ENCODE measurements around the gene WNK2. TPM values are rescaled to one million over a fixed set of nuclear protein-coding genes. Genes with fewer than 3 reads are reported as not detected.
A peak's percentile ranks its signal among the peaks of the same experiment; 100 is the strongest.

WNK2 gene
- total RNA-seq, 4 donors from 2014 or later = 0.28 to 1.7 (median 0.47) TPM

DNA sequence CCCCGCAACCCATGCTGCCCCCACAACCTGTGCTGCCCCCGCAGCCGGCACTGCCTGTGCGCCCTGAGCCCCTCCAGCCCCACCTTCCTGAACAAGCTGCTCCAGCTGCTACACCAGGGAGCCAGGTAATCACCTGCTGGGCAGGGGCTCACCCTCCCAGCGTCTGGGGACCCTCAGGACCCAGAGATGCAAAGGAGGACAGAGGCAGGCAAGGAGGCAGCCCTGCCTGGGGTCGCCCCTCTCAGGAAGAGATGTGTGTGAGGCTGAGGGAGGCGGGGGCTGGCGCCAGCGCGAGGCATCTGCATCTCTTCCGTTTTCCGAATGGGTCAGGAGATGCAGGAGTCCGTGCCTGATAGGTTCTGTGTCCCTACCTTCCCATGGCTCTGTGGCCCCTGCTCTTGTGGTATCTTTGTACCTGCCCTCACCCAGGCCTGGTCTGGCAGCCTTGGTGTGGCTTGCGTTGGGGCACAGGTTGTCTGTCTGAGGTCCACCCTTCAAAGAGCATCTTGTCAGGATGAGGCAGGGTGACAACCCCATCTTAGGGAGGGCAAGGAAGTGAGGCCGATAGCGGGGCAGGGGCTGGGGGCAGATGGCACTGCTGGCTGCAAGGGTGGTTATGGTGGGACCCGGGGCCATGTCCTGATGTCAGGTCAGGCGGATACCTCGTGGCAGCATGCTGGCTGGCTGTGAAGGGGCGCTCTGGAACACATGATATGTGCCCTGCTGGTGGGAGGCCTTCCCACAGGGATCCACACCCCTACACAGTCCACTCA is 75.7 kb downstream of the WNK2 start:
- no peak for ATAC-seq (ENCODE audit: low FRiP score)
- TF ChIP-seq, protein P1, sequence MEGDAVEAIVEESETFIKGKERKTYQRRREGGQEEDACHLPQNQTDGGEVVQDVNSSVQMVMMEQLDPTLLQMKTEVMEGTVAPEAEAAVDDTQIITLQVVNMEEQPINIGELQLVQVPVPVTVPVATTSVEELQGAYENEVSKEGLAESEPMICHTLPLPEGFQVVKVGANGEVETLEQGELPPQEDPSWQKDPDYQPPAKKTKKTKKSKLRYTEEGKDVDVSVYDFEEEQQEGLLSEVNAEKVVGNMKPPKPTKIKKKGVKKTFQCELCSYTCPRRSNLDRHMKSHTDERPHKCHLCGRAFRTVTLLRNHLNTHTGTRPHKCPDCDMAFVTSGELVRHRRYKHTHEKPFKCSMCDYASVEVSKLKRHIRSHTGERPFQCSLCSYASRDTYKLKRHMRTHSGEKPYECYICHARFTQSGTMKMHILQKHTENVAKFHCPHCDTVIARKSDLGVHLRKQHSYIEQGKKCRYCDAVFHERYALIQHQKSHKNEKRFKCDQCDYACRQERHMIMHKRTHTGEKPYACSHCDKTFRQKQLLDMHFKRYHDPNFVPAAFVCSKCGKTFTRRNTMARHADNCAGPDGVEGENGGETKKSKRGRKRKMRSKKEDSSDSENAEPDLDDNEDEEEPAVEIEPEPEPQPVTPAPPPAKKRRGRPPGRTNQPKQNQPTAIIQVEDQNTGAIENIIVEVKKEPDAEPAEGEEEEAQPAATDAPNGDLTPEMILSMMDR (IDR thresholded peaks at IDR 0.05) = no peak
- DNase-seq (ENCODE audit: low spot score) = no peak

DNA sequence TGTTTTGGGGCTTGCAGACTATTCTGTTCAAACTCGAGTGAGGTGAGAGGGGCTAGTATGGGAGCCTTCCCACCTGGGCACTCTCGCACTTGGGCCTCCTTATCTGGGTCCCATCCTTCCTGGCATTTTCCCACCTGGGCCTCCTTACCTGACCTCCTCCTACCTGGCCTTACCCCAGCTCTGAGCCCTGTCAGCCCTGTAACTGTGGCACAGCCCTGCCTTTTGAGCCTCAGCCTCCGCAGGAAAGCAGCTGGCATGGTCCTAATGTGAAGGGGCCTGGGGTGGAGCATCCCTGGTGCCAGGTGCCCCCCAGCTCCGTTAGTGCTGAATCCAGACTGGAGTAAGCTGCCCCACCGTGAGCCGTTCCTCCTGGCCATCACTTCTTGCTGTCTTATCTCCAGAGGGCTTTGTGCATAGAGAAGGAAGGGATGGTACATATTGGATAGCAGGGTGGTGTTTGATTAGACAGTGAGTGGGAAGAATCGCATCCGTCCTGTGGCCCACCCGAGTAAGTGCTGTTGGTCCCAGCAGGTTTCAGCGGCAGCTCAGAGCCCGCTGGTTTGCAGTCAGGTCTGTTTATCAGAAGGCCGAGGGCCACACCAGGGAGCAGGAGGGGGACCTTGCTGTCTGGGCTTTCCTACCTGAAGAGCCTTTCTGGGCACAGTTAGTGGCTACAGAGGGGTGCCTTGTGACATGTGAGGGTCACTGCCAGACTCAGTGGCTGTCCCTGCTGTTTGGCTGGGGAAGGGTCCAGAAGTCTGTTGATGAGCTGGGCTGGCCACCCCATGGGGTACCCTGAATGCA is 76.5 kb downstream of the WNK2 start:
- no peak for ATAC-seq (ENCODE audit: low FRiP score)
- TF ChIP-seq, protein P1 (IDR thresholded peaks at IDR 0.05) = no peak
- no peak for DNase-seq (ENCODE audit: low spot score)

DNA sequence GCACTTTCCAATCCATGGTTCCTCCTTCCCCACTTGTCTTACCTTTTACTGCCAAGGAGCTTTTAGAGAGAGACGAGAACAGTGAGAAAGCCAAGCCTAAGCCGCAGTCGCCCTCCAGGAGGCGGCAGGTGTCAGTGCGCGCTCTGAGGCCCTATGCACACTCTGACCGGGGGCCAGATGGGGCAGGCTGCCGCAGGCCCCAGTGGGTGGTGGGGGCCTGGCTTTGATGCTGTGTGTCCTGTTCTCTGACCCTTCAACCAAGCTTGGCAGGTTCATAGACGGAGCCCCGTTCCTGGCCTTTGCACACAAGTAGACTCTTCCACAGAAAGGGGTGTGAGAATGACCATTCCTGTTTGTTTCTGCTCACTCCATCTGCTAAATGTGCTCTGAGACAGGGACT is 77.3 kb downstream of the WNK2 start:
- ATAC-seq (ENCODE audit: low FRiP score) (no peak), DNase-seq (ENCODE audit: low spot score) (no peak)
- TF ChIP-seq, protein P1 (IDR thresholded peaks at IDR 0.05) = no peak

DNA sequence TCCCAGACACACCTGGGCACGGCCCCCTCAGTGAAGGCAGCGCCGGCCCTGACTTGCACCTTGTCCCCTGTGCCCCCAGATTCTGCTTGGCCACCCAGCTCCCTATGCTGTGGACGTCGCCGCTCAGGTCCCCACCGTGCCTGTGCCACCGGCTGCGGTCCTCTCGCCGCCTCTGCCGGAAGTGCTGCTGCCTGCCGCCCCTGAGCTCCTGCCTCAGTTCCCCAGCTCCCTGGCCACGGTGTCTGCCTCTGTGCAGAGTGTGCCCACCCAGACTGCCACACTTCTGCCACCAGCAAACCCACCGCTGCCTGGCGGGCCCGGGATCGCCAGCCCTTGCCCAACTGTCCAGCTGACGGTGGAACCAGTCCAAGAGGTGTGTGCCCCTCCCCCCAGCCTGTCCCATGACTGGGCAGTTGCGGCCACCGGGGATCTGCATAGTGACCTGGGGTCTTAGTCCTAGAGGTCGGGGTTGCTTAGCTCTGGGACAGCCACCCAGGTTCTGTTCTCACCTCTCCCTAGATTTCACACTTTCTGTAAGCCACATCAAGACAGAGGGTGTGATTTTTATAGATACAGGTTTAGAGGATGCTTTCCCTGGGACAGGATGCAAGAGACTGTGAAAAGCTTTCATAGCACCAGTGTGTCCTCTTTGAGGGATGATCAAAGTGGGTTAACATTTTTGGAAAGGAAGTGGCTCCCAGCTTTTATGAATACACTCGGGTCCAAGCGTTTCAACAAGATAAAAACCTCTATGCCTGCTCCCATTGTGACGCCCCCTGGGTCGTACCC is 78.0 kb downstream of the WNK2 start:
- ATAC-seq (ENCODE audit: low FRiP score) = no peak
- TF ChIP-seq, protein P1 (IDR thresholded peaks at IDR 0.05) = no peak
- DNase-seq (ENCODE audit: low spot score) = no peak

DNA sequence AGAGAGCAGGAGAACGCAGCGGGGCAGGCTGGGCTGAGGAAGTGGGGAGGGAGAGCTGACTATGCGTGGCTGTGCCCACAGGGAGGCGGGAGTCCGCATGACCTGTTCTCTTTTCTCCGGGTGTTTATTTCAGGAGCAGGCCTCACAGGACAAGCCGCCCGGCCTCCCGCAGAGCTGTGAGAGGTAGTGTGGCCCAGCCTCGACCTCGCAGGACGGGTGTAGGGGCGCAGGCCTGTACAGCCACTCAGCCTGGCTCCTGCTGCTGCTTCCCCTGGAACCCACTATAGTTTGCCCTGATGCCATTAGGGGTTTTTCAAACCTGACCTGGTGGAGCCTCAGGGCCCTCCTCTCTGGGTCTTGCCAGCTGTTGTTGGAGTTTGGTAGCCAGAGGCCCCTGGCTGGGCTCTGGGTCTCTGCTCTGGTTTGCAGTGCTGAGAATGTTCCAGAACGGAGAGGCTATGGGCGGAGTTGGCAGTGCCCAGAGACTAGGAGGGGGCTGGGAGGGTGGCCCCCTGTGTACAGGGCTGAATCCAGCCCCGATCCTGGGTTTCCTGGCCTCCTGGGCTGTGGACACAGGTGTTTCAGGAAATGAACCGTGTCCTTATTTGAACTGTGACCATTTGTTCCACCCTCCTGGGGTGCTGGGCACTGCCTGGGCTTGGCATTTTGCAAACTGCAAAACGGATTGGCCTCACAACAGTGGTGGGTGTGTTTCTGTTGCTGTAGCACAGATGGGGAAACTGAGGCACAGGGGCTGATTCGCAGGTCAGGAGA is 78.8 kb downstream of the WNK2 start:
- DNase-seq (ENCODE audit: low spot score) = peak; percentile 7
- TF ChIP-seq, protein P1 (IDR thresholded peaks at IDR 0.05) = no peak
- ATAC-seq (ENCODE audit: low FRiP score) = no peak

Data from omental fat pad (tissue), 4 donors.